HG03439 (cell line): Measurements from ENCODE around the gene RNASE8.

ENCODE experiments used
- ATAC-seq: cut with Tn5 transposase; IDR thresholded peaks from one replicate; pipeline ENCODE4 v1.9.1; 2021; ENCODE audit warnings: mild to moderate bottlenecking, moderate library complexity; ENCODE audit not compliant: unreplicated experiment

Gene RNASE8

GRCh38 chr14:21050597-21050996 lies 7.0 kb upstream of the RNASE8 start:
- no peak for ATAC-seq

GRCh38 chr14:21053184-21054122 lies 4.2 kb upstream of the RNASE8 start:
- ATAC-seq: no peak

- ATAC-seq: no peak
Observed at GRCh38 chr14:21054123-21054767, 3.4 kb upstream of the RNASE8 start.

GRCh38 chr14:21054768-21055145 lies 2.9 kb upstream of the RNASE8 start:
- no peak for ATAC-seq

- ATAC-seq: no peak
Observed at GRCh38 chr14:21055432-21056117, 2.0 kb upstream of the RNASE8 start.

GRCh38 chr14:21056520-21057163 lies 980 bp upstream of the RNASE8 start:
- no peak for ATAC-seq

- ATAC-seq: no peak
Observed at GRCh38 chr14:21058903-21059302, 1.3 kb downstream of the RNASE8 start.

- no peak for ATAC-seq
Observed at GRCh38 chr14:21059842-21060613, 2.4 kb downstream of the RNASE8 start.

- ATAC-seq: no peak
Observed at GRCh38 chr14:21060614-21061346, 3.2 kb downstream of the RNASE8 start.

GRCh38 chr14:21061347-21061668 lies 3.7 kb downstream of the RNASE8 start:
- ATAC-seq: no peak

GRCh38 chr14:21063479-21063878 lies 5.9 kb downstream of the RNASE8 start:
- ATAC-seq: no peak

GRCh38 chr14:21066882-21067502 lies 9.4 kb downstream of the RNASE8 start:
- ATAC-seq: no peak

- no peak for ATAC-seq
Observed at GRCh38 chr14:21068521-21069387, 11.1 kb downstream of the RNASE8 start.

GRCh38 chr14:21069388-21070082 lies 11.9 kb downstream of the RNASE8 start:
- no peak for ATAC-seq

- ATAC-seq: peak; percentile 25
Observed at GRCh38 chr14:21070083-21070609, 12.5 kb downstream of the RNASE8 start, which contains the start of gene ARHGEF40. TSS of gene ARHGEF40 (plus strand) at chr14:21070304. CDS start at chr14:21070397, 93 bp downstream.

- ATAC-seq: peak; percentile 14
Observed at GRCh38 chr14:21070610-21071224, 13.1 kb downstream of the RNASE8 start.
